DMS153 treated with DMSO at 0.1 percent for 48 hours (cell line): ENCODE measurements around the gene FSTL4.

Experiments used
- DNase-seq: peaks from one replicate; lab custom pipeline; 2025; ENCODE audit not compliant: unreplicated experiment; lab: John Stamatoyannopoulos, UW

FSTL4 gene

GRCh38 chr5:133371371-133372155 is 240.8 kb downstream of the FSTL4 start:
- DNase-seq = peak; percentile 4

- no peak for DNase-seq
Measured at GRCh38 chr5:133370904-133371303, 241.4 kb downstream of the FSTL4 start.

GRCh38 chr5:133370036-133370831 is 242.1 kb downstream of the FSTL4 start:
- DNase-seq = no peak

- DNase-seq = no peak
Measured at GRCh38 chr5:133368916-133369783, 243.2 kb downstream of the FSTL4 start.

- DNase-seq = no peak
Measured at GRCh38 chr5:133367984-133368383, 244.4 kb downstream of the FSTL4 start.

GRCh38 chr5:133367071-133367786 is 245.1 kb downstream of the FSTL4 start:
- no peak for DNase-seq

- no peak for DNase-seq
Measured at GRCh38 chr5:133366438-133366837, 245.9 kb downstream of the FSTL4 start.

GRCh38 chr5:133365738-133366137 is 246.6 kb downstream of the FSTL4 start:
- DNase-seq = no peak

GRCh38 chr5:133364936-133365707 is 247.2 kb downstream of the FSTL4 start:
- no peak for DNase-seq

- no peak for DNase-seq
Measured at GRCh38 chr5:133363807-133364587, 248.3 kb downstream of the FSTL4 start.

- DNase-seq = no peak
Measured at GRCh38 chr5:133362438-133362837, 249.9 kb downstream of the FSTL4 start.

- DNase-seq = no peak
Measured at GRCh38 chr5:133361922-133362321, 250.4 kb downstream of the FSTL4 start.

- DNase-seq = no peak
Measured at GRCh38 chr5:133360693-133361472, 251.5 kb downstream of the FSTL4 start.

GRCh38 chr5:133359861-133360260 is 252.5 kb downstream of the FSTL4 start:
- no peak for DNase-seq

GRCh38 chr5:133358271-133358670 is 254.1 kb downstream of the FSTL4 start:
- DNase-seq = no peak

- DNase-seq = no peak
Measured at GRCh38 chr5:133357758-133358157, 254.6 kb downstream of the FSTL4 start.

- DNase-seq = no peak
Measured at GRCh38 chr5:133356984-133357421, 255.3 kb downstream of the FSTL4 start.

GRCh38 chr5:133356396-133356983 is 255.9 kb downstream of the FSTL4 start:
- no peak for DNase-seq
